Right cardiac atrium (tissue), 5 donors: ENCODE results near the gene AUNIP. TPM values are rescaled to one million over a fixed set of nuclear protein-coding genes. Genes with fewer than 3 reads are reported as not detected.

Experiments used
- ATAC-seq, 2 donors: fragments of 200-7000 bp; cut with Tn5 transposase; one replicate each; pipeline versions ENCODE4 v1.8.0 to v1.9.1; 2020; ENCODE audit warnings: moderate library complexity in 2 of 2, mild to moderate bottlenecking in 1 of 2
- DNase-seq, 3 donors: peaks; one replicate each; pipeline ENCODE4 v3.0.0-alpha.2; 2020
- H3K27ac ChIP-seq: one replicate; pipeline ENCODE4 v1.5.1; 2013; ENCODE audit warnings: mild to moderate bottlenecking, low read length, control low read depth, moderate library complexity
- H3K27me3 ChIP-seq: one replicate; pipeline ENCODE4 v1.6.1; 2013; ENCODE audit not compliant: control insufficient read depth, insufficient read depth
- H3K4me1 ChIP-seq: one replicate; pipeline ENCODE4 v1.6.1; 2013; ENCODE audit warnings: low read length; ENCODE audit not compliant: control insufficient read depth, insufficient read depth
- H3K4me3 ChIP-seq: one replicate; pipeline ENCODE4 v1.5.1; 2013; ENCODE audit warnings: low read length, control low read depth
- H3K9me3 ChIP-seq: one replicate; pipeline ENCODE4 v1.6.1; 2013; ENCODE audit warnings: low read length; ENCODE audit not compliant: control insufficient read depth
- WGBS: extraction: QIAGEN DNeasy Blood & Tissue Kit; methylation state at CpG from one replicate; pipeline ENCODE4 v1.1.7; 2013; 5-methylcytosine and 5-hydroxymethylcytosine counted together
- intact Hi-C, 4 donors: fragments of 100-400 bp; cut with DNase I; formaldehyde crosslinking; loops; one replicate each; pipeline versions ENCODE4 v1.11.0 to v1.14.0; 2022 to 2023
- polyA plus RNA-seq: library from polyadenylated mRNA; stranded (reverse); fragments of 200-250 nt; gene quantifications from one replicate; pipeline ENCODE4 v1.2.3, GENCODE V29; 2013
- total RNA-seq, 4 donors: library from RNA; stranded (reverse); fragmentation: NEBNext Ultra II Directional; extraction: Animal tissue kit (Norgen Biotek cat#: 25700); gene quantifications; one replicate each; pipeline ENCODE4 v1.2.1, GENCODE V29; 2021
- donor health status: healthy with polysubstance abuse.
- donor health status: DM: no; HTN: yes; CAD: no.
- donor health status: DM: no; HTN: no; CAD: no.
- donor health status: DM: no; HTN: yes; CAD: no; lungs with severe emphysema.
- donor health status: DM: yes; HTN: yes; CAD: no.

Gene AUNIP
- total and polyA plus RNA-seq, 5 donors: 0.34 TPM; not detected in 4

DNA sequence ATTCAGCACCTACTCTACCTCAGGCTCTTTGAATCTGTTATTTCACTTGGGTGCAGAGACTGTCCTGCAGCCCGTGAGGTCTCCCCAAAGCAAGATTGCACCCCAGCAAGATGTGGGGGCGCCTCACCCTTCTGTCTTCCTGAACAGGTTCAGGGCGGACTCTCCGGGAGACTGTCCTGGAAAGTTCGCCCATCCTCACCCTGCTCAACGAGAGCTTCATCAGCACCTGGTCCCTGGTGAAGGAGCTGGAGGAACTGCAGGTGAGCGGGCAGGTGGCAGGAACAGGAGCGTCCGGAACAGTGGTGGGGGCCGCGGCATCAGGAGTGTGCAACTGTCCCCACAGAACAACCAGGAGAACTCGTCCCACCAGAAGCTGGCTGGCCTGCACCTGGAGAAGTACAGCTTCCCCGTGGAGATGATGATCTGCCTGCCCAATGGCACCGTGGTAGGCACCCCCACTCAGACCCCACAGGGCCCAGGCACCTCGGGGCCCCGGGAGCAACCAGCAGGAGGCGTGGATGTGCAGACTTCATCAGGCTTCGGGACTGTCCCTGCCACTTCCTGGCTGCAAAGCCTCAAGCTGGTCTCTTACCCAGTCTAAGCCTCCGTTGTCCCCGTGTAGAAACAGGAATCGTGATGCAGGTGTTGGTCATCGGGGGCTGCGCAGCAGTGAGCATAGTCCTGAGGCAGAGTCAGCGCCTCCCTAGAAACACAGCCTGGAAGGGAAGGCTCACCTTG is 45.4 kb downstream of the AUNIP start:
- no peak for DNase-seq
- Histone ChIP-seq H3K9me3 (no peaks in the 10 kb centered on the region), H3K4me3 (no peak overlapping the region), H3K27me3 (no peaks in the 10 kb centered on the region), H3K27ac (no peak overlapping the region), H3K4me1 (peaks cover under 1% of the 10 kb centered on the region)
- WGBS: 91% methylated on average over 24 of the region's 24 CpGs
- intact Hi-C loops: loop anchor here in 2 of 4 donors (10.0 kb wide), 2 partner anchors 269 to 569 kb away; partner anchors contain the start of genes LDLRAP1 (in 1 of the 2) and RSRP1 (in 1 of the 2)
- no peak for ATAC-seq

GRCh38 chr1:25813071-25813733 is 46.1 kb downstream of the AUNIP start:
- intact Hi-C loops: loop anchor here in 2 of 4 donors (10.0 kb wide), 2 partner anchors 268 to 568 kb away; partner anchors contain the start of genes LDLRAP1 (in 1 of the 2) and RSRP1 (in 1 of the 2)
- 82% methylated on average over 11 of the region's 11 CpGs for WGBS

GRCh38 chr1:25811384-25812082 is 47.7 kb downstream of the AUNIP start:
- ATAC-seq (no peak), DNase-seq (no peak)
- Histone ChIP-seq H3K9me3 (no peaks in the 10 kb centered on the region), H3K27me3 (no peaks in the 10 kb centered on the region), H3K4me3 (no peak overlapping the region), H3K4me1 (no peaks in the 10 kb centered on the region), H3K27ac (no peak overlapping the region)
- intact Hi-C loops: loop anchor here in 2 of 4 donors (10.0 kb wide), 2 partner anchors 267 to 567 kb away; partner anchors contain the start of genes LDLRAP1 (in 1 of the 2) and RSRP1 (in 1 of the 2)
- 90% methylated on average over 13 of the region's 13 CpGs for WGBS

More at GRCh38 chr1:25813071-25813733, 46.1 kb downstream of the AUNIP start:
- ATAC-seq (no peak), DNase-seq (no peak)
- Histone ChIP-seq H3K4me3 (no peak overlapping the region), H3K9me3 (no peaks in the 10 kb centered on the region), H3K4me1 (no peaks in the 10 kb centered on the region), H3K27me3 (no peaks in the 10 kb centered on the region), H3K27ac (no peak overlapping the region)

DNA sequence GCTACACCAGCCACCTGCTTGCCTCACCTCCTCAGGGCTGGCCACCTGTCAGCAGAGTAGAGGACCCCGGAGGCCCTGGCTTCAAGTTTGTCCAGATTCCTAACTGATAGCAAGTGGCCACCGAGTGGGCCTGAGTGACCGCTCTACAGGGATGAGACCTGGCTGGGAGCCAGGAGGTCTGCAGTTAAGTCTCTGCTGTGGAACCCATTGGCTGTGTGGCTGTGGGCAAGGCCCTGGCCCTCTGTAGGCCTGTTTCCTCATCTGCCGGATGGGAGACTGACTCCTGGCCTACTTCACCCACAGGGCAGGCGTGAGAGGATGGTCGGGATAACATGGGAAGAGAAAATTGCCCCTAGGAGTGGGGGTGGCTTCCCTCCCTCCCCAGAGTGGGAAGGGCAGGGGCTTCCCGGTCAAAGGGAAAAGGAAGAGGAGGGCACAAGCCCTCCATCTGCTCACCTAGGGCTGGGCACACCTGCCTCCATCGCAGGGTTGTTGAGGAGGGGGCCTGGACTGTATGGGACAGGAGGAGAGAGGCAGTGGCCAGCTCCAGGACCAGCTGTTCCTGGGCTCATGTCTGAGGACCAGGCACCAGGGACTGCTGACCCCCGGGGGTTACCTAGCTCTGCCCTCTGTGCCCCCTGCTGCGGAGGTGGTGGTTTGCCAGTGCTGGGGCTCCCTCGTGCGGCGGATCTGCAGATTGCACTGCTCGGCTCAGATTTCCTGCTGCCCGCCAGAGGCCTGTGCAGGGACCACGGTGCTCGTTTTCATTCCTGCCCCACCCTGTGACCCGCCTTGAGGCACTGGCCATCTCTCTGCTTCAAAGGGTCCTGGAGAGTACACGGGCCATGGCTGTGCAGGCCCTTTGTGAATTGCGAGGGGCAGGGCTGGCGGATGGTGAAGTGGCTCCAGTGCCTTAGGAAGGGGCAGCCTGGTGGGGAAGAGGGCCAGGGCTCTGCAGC is 48.6 kb downstream of the AUNIP start:
- Histone ChIP-seq H3K4me3 (no peak overlapping the region), H3K27ac (no peak overlapping the region), H3K27me3 (no peaks in the 10 kb centered on the region), H3K9me3 (no peaks in the 10 kb centered on the region), H3K4me1 (peaks cover 2% of the 10 kb centered on the region)
- whole genome bisulfite sequencing: 37% methylated on average over 21 of the region's 21 CpGs
- DNase-seq (peak; percentile 70 to 91 (median 89)), ATAC-seq (peak; percentile 36 to 41)
- intact Hi-C loops: loop anchor here in 2 of 4 donors (10.0 kb wide), 2 partner anchors 266 to 566 kb away; partner anchors contain the start of genes LDLRAP1 (in 1 of the 2) and RSRP1 (in 1 of the 2)

DNA sequence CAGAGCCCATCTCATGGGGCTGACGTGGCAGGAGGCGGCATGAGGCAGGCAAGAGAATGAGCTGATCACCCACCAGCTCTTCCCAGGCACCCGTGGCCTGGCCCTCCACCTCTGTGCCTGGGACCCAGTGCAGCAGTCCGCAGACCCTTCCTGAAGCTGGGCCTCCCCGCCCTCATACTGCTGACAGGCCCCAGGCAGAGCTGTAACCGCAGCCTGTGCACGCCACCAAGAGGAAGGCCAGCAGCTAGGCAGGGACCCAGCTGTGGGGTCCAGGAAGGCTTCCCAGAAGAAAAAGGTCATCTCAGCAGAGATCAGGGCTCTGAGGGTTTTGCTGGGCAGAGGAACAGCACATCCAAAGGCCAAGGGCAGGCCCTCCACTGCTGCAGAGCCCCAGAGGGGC is 49.3 kb downstream of the AUNIP start:
- intact Hi-C loops: loop anchor here in 2 of 4 donors (10.0 kb wide), 2 partner anchors 265 to 565 kb away; partner anchors contain the start of genes LDLRAP1 (in 1 of the 2) and RSRP1 (in 1 of the 2)
- no peaks in the 10 kb centered on the region for H3K9me3 ChIP-seq
- no peaks in the 10 kb centered on the region for H3K27me3 ChIP-seq
- WGBS: 87% methylated on average over 7 of the region's 7 CpGs
- DNase-seq (no peak), ATAC-seq (no peak)
- H3K27ac ChIP-seq: no peak overlapping the region
- peaks cover 8% of the 10 kb centered on the region for H3K4me1 ChIP-seq
- no peak overlapping the region for H3K4me3 ChIP-seq

DNA sequence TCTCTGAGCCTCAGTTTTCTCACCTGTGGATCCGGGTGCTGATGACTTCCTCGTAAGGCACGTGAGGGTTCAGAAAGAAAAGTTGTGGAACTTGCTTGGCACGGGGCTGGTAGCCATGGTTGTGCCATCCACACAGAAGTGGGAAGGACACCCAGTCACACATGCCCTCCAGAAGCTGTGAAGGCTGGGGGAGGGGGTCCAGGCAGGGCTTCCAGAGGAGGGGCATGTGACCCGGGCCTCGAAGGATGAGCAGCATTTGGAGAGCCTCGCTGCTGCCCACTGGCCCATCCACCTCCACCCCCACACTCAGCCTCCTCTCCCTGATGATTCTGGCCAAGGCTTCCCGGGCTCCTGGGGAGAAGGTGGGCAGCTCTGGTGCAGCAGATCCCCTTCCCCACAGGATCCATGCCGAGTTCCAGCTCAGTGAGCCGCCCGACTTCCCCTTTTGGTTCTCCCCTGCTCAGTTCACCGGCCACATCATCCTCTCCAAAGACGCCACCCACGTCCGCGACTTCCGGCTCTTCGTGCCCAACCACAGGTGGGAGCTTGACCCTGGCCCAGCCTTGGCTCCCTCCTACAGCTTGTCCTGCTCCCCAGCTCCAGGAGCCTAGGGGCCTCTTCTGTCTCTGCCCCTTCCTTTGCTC is 49.9 kb downstream of the AUNIP start:
- Histone ChIP-seq H3K4me3 (no peak overlapping the region), H3K27me3 (no peaks in the 10 kb centered on the region), H3K27ac (no peak overlapping the region), H3K4me1 (peaks cover 9% of the 10 kb centered on the region), H3K9me3 (no peaks in the 10 kb centered on the region)
- 73% methylated on average over 18 of the region's 18 CpGs for whole genome bisulfite sequencing
- intact Hi-C loops: no loop called here
- peak in 1 of 3 donors; percentile 62 for DNase-seq
- no peak for ATAC-seq

GRCh38 chr1:25808481-25809244 is 50.6 kb downstream of the AUNIP start:
- 91% methylated on average over 34 of the region's 34 CpGs for WGBS
- Histone ChIP-seq H3K27ac (no peak overlapping the region), H3K9me3 (no peaks in the 10 kb centered on the region), H3K4me1 (peaks cover 9% of the 10 kb centered on the region), H3K4me3 (no peak overlapping the region), H3K27me3 (no peaks in the 10 kb centered on the region)
- DNase-seq (peak in 1 of 3 donors; percentile 63), ATAC-seq (no peak)
- intact Hi-C loops: no loop called here

GRCh38 chr1:25807480-25808390 is 51.5 kb downstream of the AUNIP start:
- Histone ChIP-seq H3K4me1 (peaks cover 9% of the 10 kb centered on the region), H3K9me3 (no peaks in the 10 kb centered on the region), H3K4me3 (no peak overlapping the region), H3K27ac (peak overlapping the region; percentile 14), H3K27me3 (no peaks in the 10 kb centered on the region)
- intact Hi-C loops: no loop called here
- ATAC-seq (peak in 1 of 2 donors; percentile 25), DNase-seq (no peak)
- 69% methylated on average over 20 of the region's 20 CpGs for WGBS
